A673 (cell line): ENCODE measurements around the gene CTCF. TPM values are rescaled to one million over a fixed set of nuclear protein-coding genes. Genes with fewer than 3 reads are reported as not detected.

Source experiments
- BruUV-seq: library from RNA; stranded (reverse); fragments of 400-500 nt; replicated peaks from 2 replicates; lab custom pipeline; 2021; lab: Mats Ljungman, UMichigan
- CTCF ChIA-PET: fragments of 300-600 bp; sonication (Branson Sonifier 250); formaldehyde crosslinking; loops from one replicate; lab custom pipeline; 2022; ENCODE audit warnings: antibody characterized with exemption; lab: Charles Lee
- POLR2A ChIA-PET: fragments of 300-600 bp; sonication (Branson Sonifier 250); formaldehyde crosslinking; loops from one replicate; lab custom pipeline; 2022; ENCODE audit warnings: antibody characterized with exemption; ENCODE audit not compliant: low non-redundant PET; lab: Charles Lee
- DNase-seq: peaks from one replicate; pipeline ENCODE4 v3.0.0-alpha.2; 2015; ENCODE audit warnings: low spot score
- H3K27ac ChIP-seq: fragments of 200-600 bp; sonication (generic); 2 replicates; pipeline ENCODE4 v1.5.1; 2016; ENCODE audit warnings: mixed run types, low read depth, mild to moderate bottlenecking, mixed read lengths, antibody characterized with exemption, low read length; ENCODE audit not compliant: poor library complexity, severe bottlenecking
- H3K27me3 ChIP-seq: fragments of 200-600 bp; sonication (generic); replicated peaks from 2 replicates; pipeline ENCODE4 v1.6.1; 2017; ENCODE audit warnings: mixed run types, low read depth, mild to moderate bottlenecking, mixed read lengths, antibody characterized with exemption, low read length; ENCODE audit not compliant: insufficient read depth, poor library complexity
- H3K36me3 ChIP-seq: fragments of 200-600 bp; sonication (generic); 2 replicates; pipeline ENCODE4 v1.6.1; 2016; ENCODE audit warnings: mixed run types, mild to moderate bottlenecking, mixed read lengths, antibody characterized with exemption, low read length; ENCODE audit not compliant: insufficient read depth, poor library complexity, severe bottlenecking
- H3K4me1 ChIP-seq: fragments of 200-600 bp; sonication (generic); 2 replicates; pipeline ENCODE4 v1.6.1; 2017; ENCODE audit warnings: mixed run types, mild to moderate bottlenecking, mixed read lengths, antibody characterized with exemption, low read length; ENCODE audit not compliant: insufficient read depth, poor library complexity, severe bottlenecking
- H3K4me3 ChIP-seq: fragments of 200-600 bp; sonication (generic); 2 replicates; pipeline ENCODE4 v1.5.1; 2016; ENCODE audit warnings: low read depth, mixed run types, mild to moderate bottlenecking, mixed read lengths, low read length; ENCODE audit not compliant: poor library complexity, severe bottlenecking
- H3K9me3 ChIP-seq: fragments of 200-600 bp; sonication (generic); 2 replicates; pipeline ENCODE4 v1.6.1; 2016; ENCODE audit warnings: mixed run types, low read depth, mild to moderate bottlenecking, mixed read lengths, antibody characterized with exemption, low read length; ENCODE audit not compliant: poor library complexity, severe bottlenecking
- CTCF ChIP-seq: fragments of 300-800, 200-600 bp; sonication (generic); conservative IDR thresholded peaks from 2 replicates; pipeline ENCODE4 v1.5.1; 2017; ENCODE audit warnings: low read depth, mild to moderate bottlenecking, antibody characterized with exemption, low read length, moderate library complexity, mixed read lengths
- EZH2 ChIP-seq: fragments of 200-600 bp; sonication (generic); IDR thresholded peaks from 2 replicates; pipeline ENCODE4 v1.6.1; 2017; ENCODE audit warnings: borderline replicate concordance, low read depth, mild to moderate bottlenecking, mixed read lengths, antibody characterized with exemption, low read length; ENCODE audit not compliant: poor library complexity, severe bottlenecking
- intact Hi-C: fragments of 100-400 bp; cut with micrococcal nuclease; formaldehyde crosslinking; loops from one replicate; pipeline ENCODE4 v1.10.0; 2022; ENCODE audit not compliant: unreplicated experiment
- total RNA-seq: library from RNA; stranded (reverse); gene quantifications from 2 replicates; pipeline ENCODE4 v1.2.3, GENCODE V29; 2021

Gene CTCF
- total RNA-seq, 1 experiment from 2014 or later: 74.7 TPM

DNA sequence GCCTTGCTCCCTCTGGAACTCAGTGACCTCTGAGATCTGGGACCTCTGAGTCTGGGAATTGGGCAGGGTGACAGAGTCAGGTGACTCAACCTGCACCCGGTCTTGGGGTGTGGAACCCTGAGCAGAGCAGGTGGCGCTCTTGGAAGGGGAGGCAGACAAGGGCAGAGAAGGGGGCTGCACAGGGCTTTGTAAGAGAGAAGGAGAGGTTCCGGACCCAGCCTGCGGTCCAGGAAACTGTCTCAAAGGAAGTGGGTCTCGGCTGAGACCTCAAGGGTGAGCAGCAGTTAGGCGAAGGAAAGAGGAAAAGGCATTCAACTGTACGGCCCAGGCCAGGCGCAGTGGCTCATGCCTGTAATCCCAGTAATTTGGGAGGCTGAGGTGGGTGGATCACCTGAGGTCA is 43.6 kb upstream of the CTCF start:
- no peak for TF ChIP-seq CTCF
- TF ChIP-seq EZH2: no peak
- no TSS peak for BruUV-seq
- H3K4me1 ChIP-seq: no peaks in the 10 kb centered on the region
- intact Hi-C loops: no loop called here
- H3K4me3 ChIP-seq: no peak overlapping the region
- no peaks in the 10 kb centered on the region for H3K36me3 ChIP-seq
- ChIA-PET CTCF (interaction anchor here (0.7 kb wide), 1 partner anchor 145 kb away, joined by 5 read pairs; no protein-coding TSS in a partner anchor), POLR2A (no interaction called here)
- H3K9me3 ChIP-seq: no peaks in the 10 kb centered on the region
- no peak for DNase-seq
- H3K27ac ChIP-seq: no peak overlapping the region
- no peaks in the 10 kb centered on the region for H3K27me3 ChIP-seq

- DNase-seq: no peak
- Histone ChIP-seq H3K4me1 (no peaks in the 10 kb centered on the region), H3K4me3 (no peak overlapping the region), H3K27me3 (no peaks in the 10 kb centered on the region), H3K27ac (no peak overlapping the region), H3K36me3 (no peaks in the 10 kb centered on the region), H3K9me3 (no peaks in the 10 kb centered on the region)
- no peak for TF ChIP-seq CTCF
- TF ChIP-seq EZH2: no peak
- ChIA-PET POLR2A (no interaction called here), CTCF (interaction anchor here (0.7 kb wide), 1 partner anchor 145 kb away, joined by 5 read pairs; no protein-coding TSS in a partner anchor)
- BruUV-seq: no TSS peak
- intact Hi-C loops: no loop called here
Measured at GRCh38 chr16:67519242-67519641, 43.1 kb upstream of the CTCF start.

GRCh38 chr16:67521095-67521804 is 41.1 kb upstream of the CTCF start:
- intact Hi-C loops: loop anchor here (1.0 to 10.0 kb wide), 3 partner anchors 147 to 524 kb away; no protein-coding TSS in a partner anchor
- H3K4me1 ChIP-seq: no peaks in the 10 kb centered on the region
- H3K9me3 ChIP-seq: no peaks in the 10 kb centered on the region
- H3K36me3 ChIP-seq: no peaks in the 10 kb centered on the region
- BruUV-seq: no TSS peak
- peak overlapping the region; percentile 72 for H3K27ac ChIP-seq
- peak overlapping the region; percentile 47 for H3K4me3 ChIP-seq
- ChIA-PET CTCF (interaction anchor here (0.5 to 1.8 kb wide), 33 partner anchors 8 to 519 kb away, joined by 3 to 22 read pairs (median 4); partner anchors contain the start of genes ACD, ATP6V0D1, CARMIL2 and CTCF), POLR2A (interaction anchor here (0.6 kb wide), 1 partner anchor 36 kb away, joined by 4 read pairs; no protein-coding TSS in a partner anchor)
- TF ChIP-seq EZH2: no peak
- peak; percentile 76 for TF ChIP-seq CTCF
- H3K27me3 ChIP-seq: no peaks in the 10 kb centered on the region
- DNase-seq: peak; percentile 98
